Measurements from ENCODE around the gene FAM222B. TPM values are rescaled to one million over a fixed set of nuclear protein-coding genes. Genes with fewer than 3 reads are reported as not detected.

The FAM222B gene
- total RNA-seq, 1 donor from 2014 or later, result 39.8 TPM

GRCh38 chr17:28717578-28718332 lies 124.8 kb downstream of the FAM222B start, which contains the start of gene RAB34:
RAB34 (minus strand) TSS chr17:28717868; CDS start chr17:28717266, 602 bp downstream.
- DNase-seq (ENCODE audit: extremely low read depth, low read depth, low spot score), result no peak

GRCh38 chr17:28716740-28717577 lies 125.6 kb downstream of the FAM222B start:
- no peak for DNase-seq (ENCODE audit: extremely low read depth, low read depth, low spot score)

GRCh38 chr17:28715217-28715616 lies 127.4 kb downstream of the FAM222B start:
- no peak for DNase-seq (ENCODE audit: extremely low read depth, low read depth, low spot score)

GRCh38 chr17:28714281-28714680 lies 128.3 kb downstream of the FAM222B start:
- DNase-seq (ENCODE audit: extremely low read depth, low read depth, low spot score), result no peak

- no peak for DNase-seq (ENCODE audit: extremely low read depth, low read depth, low spot score)
These were observed 129.7 kb downstream of the FAM222B start for GRCh38 chr17:28712705-28713415.

- no peak for DNase-seq (ENCODE audit: extremely low read depth, low read depth, low spot score)
These were observed 130.4 kb downstream of the FAM222B start for GRCh38 chr17:28712032-28712704.

GRCh38 chr17:28711723-28712031 lies 130.9 kb downstream of the FAM222B start, which contains the start of gene PROCA1:
PROCA1 (minus strand) TSS chr17:28711888; CDS start chr17:28711660, 228 bp downstream.
- no peak for DNase-seq (ENCODE audit: extremely low read depth, low read depth, low spot score)

- DNase-seq (ENCODE audit: extremely low read depth, low read depth, low spot score), result no peak
These were observed 131.5 kb downstream of the FAM222B start for GRCh38 chr17:28710861-28711722.

- no peak for DNase-seq (ENCODE audit: extremely low read depth, low read depth, low spot score)
These were observed 135.3 kb downstream of the FAM222B start for GRCh38 chr17:28707339-28707720.

GRCh38 chr17:28706471-28707338 lies 135.9 kb downstream of the FAM222B start:
- DNase-seq (ENCODE audit: extremely low read depth, low read depth, low spot score), result no peak

Other genes starting within 250 kb of the FAM222B start
- 13.0 and 18.6 TPM in 2 replicates for gene SPAG5, start 243.8 kb downstream of the FAM222B start, total RNA-seq
- gene RSKR, start 228.6 kb downstream of the FAM222B start, total RNA-seq, result 2.5 and 5.1 TPM in 2 replicates
- gene BLTP2, start 197.6 kb downstream of the FAM222B start, total RNA-seq, result 132 and 154 TPM in 2 replicates
- 54.4 and 58.6 TPM in 2 replicates for gene SDF2, start 180.9 kb downstream of the FAM222B start, total RNA-seq
- gene SUPT6H, start 180.6 kb downstream of the FAM222B start, total RNA-seq, result 49.1 and 65.2 TPM in 2 replicates
- 0.23 TPM in 1 of 2 replicates, not detected in the other for gene PROCA1, start 130.9 kb downstream of the FAM222B start, total RNA-seq
- 80.6 and 99.5 TPM in 2 replicates for gene RAB34, start 124.9 kb downstream of the FAM222B start, total RNA-seq
- gene RPL23A, start 122.8 kb downstream of the FAM222B start, total RNA-seq, result 328 and 663 TPM in 2 replicates
- gene TLCD1, start 116.6 kb downstream of the FAM222B start, total RNA-seq, result 2.8 and 3.4 TPM in 2 replicates
- 2.8 and 5.4 TPM in 2 replicates for gene NEK8, start 114.0 kb downstream of the FAM222B start, total RNA-seq
- 38.8 and 42.8 TPM in 2 replicates for gene TRAF4, start 98.8 kb downstream of the FAM222B start, total RNA-seq
- gene ERAL1, start 12.2 kb upstream of the FAM222B start, total RNA-seq, result 42.0 and 49.2 TPM in 2 replicates
- gene FLOT2, start 54.9 kb upstream of the FAM222B start, total RNA-seq, result 124 and 133 TPM in 2 replicates
- gene DHRS13, start 60.3 kb upstream of the FAM222B start, total RNA-seq, result 5.3 and 5.5 TPM in 2 replicates
- 27.4 and 39.8 TPM in 2 replicates for gene PHF12, start 108.7 kb upstream of the FAM222B start, total RNA-seq
- gene SEZ6, start 163.2 kb upstream of the FAM222B start, total RNA-seq, result not detected in 2 replicates
- gene PIPOX, start 200.4 kb upstream of the FAM222B start, total RNA-seq, result 1.5 TPM in 1 of 2 replicates, not detected in the other

All from glomerular endothelial cell (primary cell).